Liver (tissue), 9 donors: ENCODE measurements around the gene SAFB2. TPM values are rescaled to one million over a fixed set of nuclear protein-coding genes. Genes with fewer than 3 reads are reported as not detected.

ENCODE experiments used
- DNase-seq: peaks from one replicate; pipeline ENCODE4 v3.0.0-alpha.2; 2017; ENCODE audit warnings: low spot score
- H3K27ac ChIP-seq, 2 donors: one replicate each; pipeline ENCODE4 v1.7.0; 2013; ENCODE audit warnings: inconsistent platforms in 2 of 2, low read length in 2 of 2, control low read depth in 1 of 2, low read depth in 1 of 2, mild to moderate bottlenecking in 1 of 2
- H3K27me3 ChIP-seq, 4 donors: one replicate each; pipeline versions ENCODE4 v1.6.1 to v1.7.0; 2013; ENCODE audit warnings: low read length in 3 of 4, inconsistent platforms in 1 of 4, mild to moderate bottlenecking in 1 of 4, moderate library complexity in 1 of 4; ENCODE audit not compliant: control insufficient read depth in 4 of 4, insufficient read depth in 4 of 4
- H3K36me3 ChIP-seq, 4 donors: one replicate each; pipeline versions ENCODE4 v1.6.1 to v1.7.0; 2013; ENCODE audit warnings: low read length in 3 of 4, mild to moderate bottlenecking in 3 of 4, low read depth in 1 of 4, moderate library complexity in 1 of 4; ENCODE audit not compliant: control insufficient read depth in 4 of 4, insufficient read depth in 3 of 4
- H3K4me1 ChIP-seq, 4 donors: one replicate each; pipeline versions ENCODE4 v1.6.1 to v1.7.0; 2013; ENCODE audit warnings: low read length in 3 of 4, mild to moderate bottlenecking in 3 of 4, moderate library complexity in 1 of 4; ENCODE audit not compliant: control insufficient read depth in 4 of 4, insufficient read depth in 4 of 4
- H3K4me3 ChIP-seq, 3 donors: one replicate each; pipeline versions ENCODE4 v1.6.1 to v1.7.0; 2013; ENCODE audit warnings: low read length in 3 of 3, control low read depth in 1 of 3, low read depth in 1 of 3, mild to moderate bottlenecking in 1 of 3
- H3K9ac ChIP-seq, 2 donors: one replicate each; pipeline ENCODE4 v1.7.0; 2013; ENCODE audit warnings: low read length in 2 of 2, mild to moderate bottlenecking in 2 of 2, moderate library complexity in 2 of 2, control low read depth in 1 of 2, low read depth in 1 of 2
- H3K9me3 ChIP-seq, 4 donors: one replicate each; pipeline versions ENCODE4 v1.6.1 to v1.7.0; 2013; ENCODE audit warnings: low read length in 3 of 4; ENCODE audit not compliant: control insufficient read depth in 4 of 4
- EGR1 ChIP-seq, 2 donors: IDR thresholded peaks; 2 replicates each; pipeline ENCODE4 v1.6.1; 2016 to 2018; ENCODE audit warnings: antibody characterized with exemption in 2 of 2, low read depth in 2 of 2
- FOXA1 ChIP-seq: IDR thresholded peaks from 2 replicates; pipeline ENCODE4 v1.6.1; 2016; ENCODE audit warnings: antibody characterized with exemption
- FOXA2 ChIP-seq: IDR thresholded peaks from 2 replicates; pipeline ENCODE4 v1.6.1; 2016; ENCODE audit warnings: antibody characterized with exemption
- GABPA ChIP-seq, 2 donors: IDR thresholded peaks in 1 of 2; conservative IDR thresholded peaks in 1 of 2; 2 replicates each; pipeline ENCODE4 v1.6.1; 2016; ENCODE audit warnings: antibody characterized with exemption in 2 of 2, mild to moderate bottlenecking in 1 of 2, moderate library complexity in 1 of 2
- HNF4A ChIP-seq, 2 donors: conservative IDR thresholded peaks; 2 replicates each; pipeline ENCODE4 v1.6.1; 2016; ENCODE audit warnings: antibody characterized with exemption in 2 of 2, mild to moderate bottlenecking in 2 of 2
- HNF4G ChIP-seq: IDR thresholded peaks from 2 replicates; pipeline ENCODE4 v1.6.1; 2016; ENCODE audit warnings: antibody characterized with exemption
- JUND ChIP-seq, 2 donors: IDR thresholded peaks; 2 replicates each; pipeline ENCODE4 v1.6.1; 2016; ENCODE audit warnings: antibody characterized with exemption in 2 of 2
- NR2F2 ChIP-seq: IDR thresholded peaks from 2 replicates; pipeline ENCODE4 v1.6.1; 2016; ENCODE audit warnings: antibody characterized with exemption
- RAD21 ChIP-seq, 2 donors: IDR thresholded peaks; 2 replicates each; pipeline ENCODE4 v1.6.1; 2016; ENCODE audit warnings: antibody characterized with exemption in 2 of 2, mild to moderate bottlenecking in 2 of 2
- RXRA ChIP-seq, 2 donors: IDR thresholded peaks; 2 replicates each; pipeline ENCODE4 v1.6.1; 2017 to 2018; ENCODE audit warnings: antibody characterized with exemption in 2 of 2, mild to moderate bottlenecking in 1 of 2
- SP1 ChIP-seq: IDR thresholded peaks from 2 replicates; pipeline ENCODE4 v1.6.1; 2018; ENCODE audit warnings: antibody characterized with exemption, mild to moderate bottlenecking
- TAF1 ChIP-seq: conservative IDR thresholded peaks from 2 replicates; pipeline ENCODE4 v1.6.1; 2016; ENCODE audit warnings: antibody characterized with exemption, mild to moderate bottlenecking
- WGBS: extraction: QIAGEN DNeasy Blood & Tissue Kit; methylation state at CpG from one replicate; pipeline ENCODE4 v1.1.7; 2013; 5-methylcytosine and 5-hydroxymethylcytosine counted together
- polyA plus RNA-seq, 2 donors: library from polyadenylated mRNA; stranded (reverse) in 1 of 2; unstranded in 1 of 2; fragments of 200-250 nt in 1 of 2; fragments of >200 nt in 1 of 2; fragmentation: Nextera tagmentation in 1 of 2; extraction: Ambion mirVana in 1 of 2; gene quantifications; one replicate each; pipeline versions ENCODE4 v1.2.1 to v1.2.3, GENCODE V29; 2013 to 2015
- total RNA-seq, 2 donors: library from RNA; depleted of rRNA; stranded (reverse); fragments of >200 nt; gene quantifications; one replicate each; pipeline ENCODE4 v1.2.3, GENCODE V29; 2014
- TF ChIP-seq, protein P1 (sequence below): IDR thresholded peaks from 2 replicates; pipeline ENCODE4 v1.6.1; 2016; ENCODE audit warnings: antibody characterized with exemption
- TF ChIP-seq, protein P2 (sequence below): fragments of 150-350 bp; IDR thresholded peaks from 2 replicates; pipeline ENCODE4 v1.5.1; 2017; ENCODE audit warnings: improper control_type of control experiment, low read depth, low read length; ENCODE audit not compliant: missing input control
- TF ChIP-seq, protein P3 (sequence below): IDR thresholded peaks from 2 replicates; pipeline ENCODE4 v1.6.1; 2016; ENCODE audit warnings: antibody characterized with exemption
- TF ChIP-seq, protein P4 (sequence below): IDR thresholded peaks from 2 replicates; pipeline ENCODE4 v1.6.1; 2016; ENCODE audit warnings: antibody characterized with exemption
- donor health status: healthy.
- donor health status: healthy.
- donor health status: healthy.
- donor health status: healthy.
- donor health status: healthy.

SAFB2 gene
- total and polyA plus RNA-seq, 4 donors = 18.7 to 57.8 (median 28.5) TPM

DNA sequence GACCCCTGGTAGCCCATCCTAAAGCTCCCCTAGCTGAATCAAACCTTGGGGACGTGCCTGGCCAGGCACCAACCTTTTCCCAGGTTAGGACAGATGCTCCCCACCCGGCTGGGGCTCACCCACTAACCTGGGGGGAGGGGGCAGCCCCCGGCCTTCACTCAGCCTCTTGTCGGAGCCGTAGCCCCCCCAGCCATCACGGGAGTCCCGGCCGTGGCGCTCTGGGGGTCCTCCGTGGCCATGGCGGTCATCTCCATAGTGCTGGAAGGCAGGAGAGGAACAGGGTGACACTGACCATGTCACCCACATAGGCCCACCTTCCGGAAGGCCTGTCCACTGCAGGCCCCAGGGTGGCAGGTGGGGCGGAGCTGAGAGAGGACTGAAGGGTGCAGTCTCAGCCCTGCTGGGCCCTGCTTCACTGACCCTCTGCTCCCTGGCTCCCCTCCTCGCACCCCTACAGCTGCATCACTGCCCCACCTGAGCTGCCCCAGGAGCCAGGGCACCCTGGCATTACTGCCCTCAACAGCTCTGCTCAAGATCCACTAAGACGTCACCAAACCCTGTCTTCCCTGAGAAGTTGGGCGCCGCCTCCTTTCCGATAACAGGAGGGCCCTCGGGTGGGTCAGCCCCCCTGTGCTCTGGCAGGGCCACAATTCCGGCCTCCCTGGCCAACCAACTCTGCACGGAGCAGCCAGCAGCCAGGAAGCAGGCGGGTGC lies 32.3 kb downstream of the SAFB2 start:
- TF ChIP-seq RAD21 (IDR thresholded peaks at IDR 0.05) = no peak
- TF ChIP-seq HNF4G = no peak
- TF ChIP-seq FOXA2 = no peak
- TF ChIP-seq HNF4A (conservative IDR thresholded peaks at IDR 0.05) = no peak
- no peak for TF ChIP-seq FOXA1
- TF ChIP-seq GABPA (IDR thresholded peaks at IDR 0.05 in 1 of 2, conservative IDR thresholded peaks at IDR 0.05 in 1 of 2) = no peak
- TF ChIP-seq TAF1 = no peak
- TF ChIP-seq, protein P1, sequence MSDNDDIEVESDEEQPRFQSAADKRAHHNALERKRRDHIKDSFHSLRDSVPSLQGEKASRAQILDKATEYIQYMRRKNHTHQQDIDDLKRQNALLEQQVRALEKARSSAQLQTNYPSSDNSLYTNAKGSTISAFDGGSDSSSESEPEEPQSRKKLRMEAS = no peak
- no peak for TF ChIP-seq JUND (IDR thresholded peaks at IDR 0.05)
- TF ChIP-seq, protein P2, sequence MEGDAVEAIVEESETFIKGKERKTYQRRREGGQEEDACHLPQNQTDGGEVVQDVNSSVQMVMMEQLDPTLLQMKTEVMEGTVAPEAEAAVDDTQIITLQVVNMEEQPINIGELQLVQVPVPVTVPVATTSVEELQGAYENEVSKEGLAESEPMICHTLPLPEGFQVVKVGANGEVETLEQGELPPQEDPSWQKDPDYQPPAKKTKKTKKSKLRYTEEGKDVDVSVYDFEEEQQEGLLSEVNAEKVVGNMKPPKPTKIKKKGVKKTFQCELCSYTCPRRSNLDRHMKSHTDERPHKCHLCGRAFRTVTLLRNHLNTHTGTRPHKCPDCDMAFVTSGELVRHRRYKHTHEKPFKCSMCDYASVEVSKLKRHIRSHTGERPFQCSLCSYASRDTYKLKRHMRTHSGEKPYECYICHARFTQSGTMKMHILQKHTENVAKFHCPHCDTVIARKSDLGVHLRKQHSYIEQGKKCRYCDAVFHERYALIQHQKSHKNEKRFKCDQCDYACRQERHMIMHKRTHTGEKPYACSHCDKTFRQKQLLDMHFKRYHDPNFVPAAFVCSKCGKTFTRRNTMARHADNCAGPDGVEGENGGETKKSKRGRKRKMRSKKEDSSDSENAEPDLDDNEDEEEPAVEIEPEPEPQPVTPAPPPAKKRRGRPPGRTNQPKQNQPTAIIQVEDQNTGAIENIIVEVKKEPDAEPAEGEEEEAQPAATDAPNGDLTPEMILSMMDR = no peak
- Histone ChIP-seq H3K4me1 (peaks cover 0 to 11% (median 10%) of the 10 kb centered on the region in 4 donors), H3K4me3 (no peak overlapping the region), H3K9ac (no peak overlapping the region), H3K36me3 (peaks cover 31 to 90% (median 65%) of the 10 kb centered on the region in 4 donors), H3K27ac (no peak overlapping the region), H3K9me3 (no peaks in the 10 kb centered on the region), H3K27me3 (no peaks in the 10 kb centered on the region)
- DNase-seq = no peak
- WGBS = 94% methylated on average over 22 of the region's 22 CpGs

DNA sequence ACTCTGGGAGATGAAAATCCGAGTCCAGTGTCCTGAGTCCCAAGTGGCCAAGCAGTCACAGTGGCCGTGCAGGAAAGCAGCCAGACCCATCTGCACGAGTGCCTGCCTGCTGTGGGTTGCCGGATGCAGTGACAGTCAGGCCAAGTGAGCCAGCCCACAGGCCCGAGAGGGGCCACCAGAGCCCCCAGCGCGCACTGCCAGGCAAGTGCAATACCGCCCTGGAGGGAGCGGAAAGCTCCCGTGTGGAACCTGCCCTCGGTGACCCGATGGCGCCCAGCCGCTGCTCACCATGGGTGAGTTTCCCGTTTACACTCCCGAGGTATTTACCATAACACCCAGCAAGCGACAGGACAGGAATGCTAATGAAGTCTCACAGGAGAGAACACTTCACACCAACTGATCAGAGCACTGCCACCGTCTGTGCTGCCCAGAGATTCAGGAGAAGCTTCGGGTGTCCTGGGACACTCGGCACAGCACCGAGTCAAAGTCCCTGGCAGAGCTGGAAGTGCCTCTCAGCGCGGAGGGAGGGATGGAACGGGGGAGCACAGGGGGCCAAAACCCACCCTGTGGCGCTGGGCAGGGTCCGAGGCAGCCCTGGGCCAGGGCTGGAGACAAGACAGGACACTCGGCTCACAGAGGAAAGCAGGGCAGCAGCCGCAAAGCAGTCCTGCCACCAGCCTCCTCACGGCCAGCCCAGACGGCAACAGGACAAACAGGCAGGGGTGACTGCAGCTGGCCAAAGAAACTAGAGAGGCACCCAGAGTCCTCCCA lies 33.5 kb downstream of the SAFB2 start:
- TF ChIP-seq RXRA (IDR thresholded peaks at IDR 0.05) (no peak), FOXA2 (no peak), SP1 (no peak), GABPA (IDR thresholded peaks at IDR 0.05 in 1 of 2, conservative IDR thresholded peaks at IDR 0.05 in 1 of 2) (no peak), TAF1 (no peak), HNF4G (no peak), HNF4A (conservative IDR thresholded peaks at IDR 0.05) (no peak), RAD21 (IDR thresholded peaks at IDR 0.05) (no peak), EGR1 (IDR thresholded peaks at IDR 0.05; ENCODE audit: low read depth in 2 of 2) (no peak), NR2F2 (no peak), FOXA1 (no peak), JUND (IDR thresholded peaks at IDR 0.05) (no peak)
- TF ChIP-seq, protein P3, sequence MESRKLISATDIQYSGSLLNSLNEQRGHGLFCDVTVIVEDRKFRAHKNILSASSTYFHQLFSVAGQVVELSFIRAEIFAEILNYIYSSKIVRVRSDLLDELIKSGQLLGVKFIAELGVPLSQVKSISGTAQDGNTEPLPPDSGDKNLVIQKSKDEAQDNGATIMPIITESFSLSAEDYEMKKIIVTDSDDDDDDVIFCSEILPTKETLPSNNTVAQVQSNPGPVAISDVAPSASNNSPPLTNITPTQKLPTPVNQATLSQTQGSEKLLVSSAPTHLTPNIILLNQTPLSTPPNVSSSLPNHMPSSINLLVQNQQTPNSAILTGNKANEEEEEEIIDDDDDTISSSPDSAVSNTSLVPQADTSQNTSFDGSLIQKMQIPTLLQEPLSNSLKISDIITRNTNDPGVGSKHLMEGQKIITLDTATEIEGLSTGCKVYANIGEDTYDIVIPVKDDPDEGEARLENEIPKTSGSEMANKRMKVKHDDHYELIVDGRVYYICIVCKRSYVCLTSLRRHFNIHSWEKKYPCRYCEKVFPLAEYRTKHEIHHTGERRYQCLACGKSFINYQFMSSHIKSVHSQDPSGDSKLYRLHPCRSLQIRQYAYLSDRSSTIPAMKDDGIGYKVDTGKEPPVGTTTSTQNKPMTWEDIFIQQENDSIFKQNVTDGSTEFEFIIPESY = no peak
- TF ChIP-seq, protein P4, sequence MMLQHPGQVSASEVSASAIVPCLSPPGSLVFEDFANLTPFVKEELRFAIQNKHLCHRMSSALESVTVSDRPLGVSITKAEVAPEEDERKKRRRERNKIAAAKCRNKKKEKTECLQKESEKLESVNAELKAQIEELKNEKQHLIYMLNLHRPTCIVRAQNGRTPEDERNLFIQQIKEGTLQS = no peak
- TF ChIP-seq, protein P2 = no peak
- TF ChIP-seq, protein P1 = no peak
- Histone ChIP-seq H3K4me1 (peaks cover 0 to 2% (median under 1%) of the 10 kb centered on the region in 4 donors), H3K9ac (no peak overlapping the region), H3K27me3 (no peaks in the 10 kb centered on the region), H3K9me3 (no peaks in the 10 kb centered on the region), H3K4me3 (no peak overlapping the region), H3K27ac (no peak overlapping the region), H3K36me3 (peaks cover 25 to 78% (median 56%) of the 10 kb centered on the region in 4 donors)
- DNase-seq = no peak
- WGBS = 88% methylated on average over 30 of the region's 30 CpGs
